Measurements from ENCODE around the gene PYGM. TPM values are rescaled to one million over a fixed set of nuclear protein-coding genes. Genes with fewer than 3 reads are reported as not detected.

Gene PYGM
- total and polyA plus RNA-seq, 2 experiments from 2014 or later: 1.5 to 3.9 TPM

- Histone ChIP-seq H3K4me3 (no peak overlapping the region), H3K27ac (ENCODE audit: low read depth) (no peak overlapping the region), H3K9me2 (ENCODE audit: insufficient read depth) (no peaks in the 10 kb centered on the region), H3K4me1 (ENCODE audit: insufficient read depth) (peaks cover 32% of the 10 kb centered on the region), H3K36me3 (ENCODE audit: insufficient read depth) (no peaks in the 10 kb centered on the region), H3K79me2 (replicated peaks; ENCODE audit: insufficient read depth) (no peaks in the 10 kb centered on the region), H4K20me1 (replicated peaks; ENCODE audit: insufficient read depth) (peaks cover under 1% of the 10 kb centered on the region; the same call in 1 of the 2 replicates), H3K4me2 (no peak overlapping the region), H3K27me3 (ENCODE audit: insufficient read depth) (peaks cover 25% of the 10 kb centered on the region), H3F3A (replicated peaks; ENCODE audit: low read depth) (no peaks in the 10 kb centered on the region; the same call in 1 of the 2 replicates), H2AFZ (no peak overlapping the region)
- Mint-ChIP-seq H3K36me3 (ENCODE audit: low read depth) (no peaks in the 10 kb centered on the region), H3K27me3 (ENCODE audit: insufficient read depth, low read depth, poor library complexity) (peaks cover 51% of the 10 kb centered on the region), H3K27ac (no peak overlapping the region), H3K4me3 (no peak overlapping the region; the same call in 2 of the 3 replicates), H3K4me1 (peaks cover 55% of the 10 kb centered on the region), H3K9me3 (no peaks in the 10 kb centered on the region; the same call in 2 of the 3 replicates)
- TF ChIP-seq EZH2phosphoT487 (IDR thresholded peaks at IDR 0.05; ENCODE audit: unreplicated experiment) (no peak), STAT1 (IDR thresholded peaks at IDR 0.05; ENCODE audit: unreplicated experiment) (no peak), EZH2 (IDR thresholded peaks at IDR 0.05; ENCODE audit: low read depth, unreplicated experiment) (no peak), CTCF (conservative IDR thresholded peaks at IDR 0.05; ENCODE audit: low read depth in 2 of 2) (no peak), CREB1 (CRISPR knock-in tag; IDR thresholded peaks at IDR 0.05; ENCODE audit: low read depth) (no peak), ZNF114 (CRISPR knock-in tag; IDR thresholded peaks at IDR 0.05) (no peak), POLR2AphosphoS5 (IDR thresholded peaks at IDR 0.05; ENCODE audit: low read depth) (no peak), JUNB (IDR thresholded peaks at IDR 0.05; ENCODE audit: unreplicated experiment) (no peak), ZNF462 (CRISPR knock-in tag; IDR thresholded peaks at IDR 0.05) (no peak), ETS1 (IDR thresholded peaks at IDR 0.05) (no peak), REST (IDR thresholded peaks at IDR 0.05; ENCODE audit: unreplicated experiment) (no peak)
- ATAC-seq (no peak), DNase-seq (ENCODE audit: low spot score) (no peak)
Measured at GRCh38 chr11:64720167-64720566, 39.6 kb downstream of the PYGM start.

Measured in GM23338 (cell line).